GM06990 (cell line): ENCODE measurements around the gene ADGRL2.

Experiments
- DNase-seq: peaks from one replicate; pipeline ENCODE4 v3.0.0-alpha.2; 2011; ENCODE audit not compliant: insufficient read length; ENCODE audit errors: extremely low read depth
- H3K27me3 ChIP-seq: replicated peaks from 2 replicates; pipeline ENCODE4 v1.6.0; 2011; ENCODE audit warnings: low read length; ENCODE audit not compliant: control insufficient read depth, insufficient read depth
- H3K36me3 ChIP-seq: 2 replicates; pipeline ENCODE4 v1.5.1; 2011; ENCODE audit warnings: low read length; ENCODE audit not compliant: control insufficient read depth, insufficient read depth
- H3K4me3 ChIP-seq: replicated peaks from 2 replicates; pipeline ENCODE4 v1.5.1; 2011; ENCODE audit warnings: low read depth, mild to moderate bottlenecking, control low read depth, low read length
- TF ChIP-seq, protein P1 (sequence below): IDR thresholded peaks from 2 replicates; pipeline ENCODE4 v1.5.1; 2011; ENCODE audit warnings: low read length, control low read depth, mild to moderate bottlenecking, inconsistent platforms; ENCODE audit not compliant: insufficient read depth, poor library complexity, severe bottlenecking

ADGRL2 gene

DNA sequence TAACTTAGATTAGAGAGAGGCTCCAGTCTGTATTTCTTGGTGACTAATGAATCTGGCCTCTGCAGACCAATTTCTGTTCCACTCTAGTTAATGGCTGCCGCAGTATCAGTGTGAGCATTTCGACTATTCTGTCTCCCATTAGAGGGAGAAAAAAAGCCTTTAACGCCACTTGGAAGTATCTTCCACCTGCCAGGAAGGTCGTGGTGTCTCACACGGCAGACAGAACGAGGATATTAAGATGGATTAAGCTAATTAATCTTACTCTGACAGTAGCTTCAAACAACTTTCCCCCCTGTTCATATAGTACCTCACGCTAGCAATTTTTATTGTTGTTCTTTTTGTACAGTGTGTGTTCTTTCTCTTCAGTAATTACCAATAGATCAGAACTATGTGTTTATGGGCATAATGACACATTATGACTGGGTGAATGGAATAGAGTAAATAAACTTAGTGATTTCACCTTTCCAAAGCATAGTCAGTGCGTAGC lies 153.8 kb downstream of the ADGRL2 start:
- TF ChIP-seq, protein P1, sequence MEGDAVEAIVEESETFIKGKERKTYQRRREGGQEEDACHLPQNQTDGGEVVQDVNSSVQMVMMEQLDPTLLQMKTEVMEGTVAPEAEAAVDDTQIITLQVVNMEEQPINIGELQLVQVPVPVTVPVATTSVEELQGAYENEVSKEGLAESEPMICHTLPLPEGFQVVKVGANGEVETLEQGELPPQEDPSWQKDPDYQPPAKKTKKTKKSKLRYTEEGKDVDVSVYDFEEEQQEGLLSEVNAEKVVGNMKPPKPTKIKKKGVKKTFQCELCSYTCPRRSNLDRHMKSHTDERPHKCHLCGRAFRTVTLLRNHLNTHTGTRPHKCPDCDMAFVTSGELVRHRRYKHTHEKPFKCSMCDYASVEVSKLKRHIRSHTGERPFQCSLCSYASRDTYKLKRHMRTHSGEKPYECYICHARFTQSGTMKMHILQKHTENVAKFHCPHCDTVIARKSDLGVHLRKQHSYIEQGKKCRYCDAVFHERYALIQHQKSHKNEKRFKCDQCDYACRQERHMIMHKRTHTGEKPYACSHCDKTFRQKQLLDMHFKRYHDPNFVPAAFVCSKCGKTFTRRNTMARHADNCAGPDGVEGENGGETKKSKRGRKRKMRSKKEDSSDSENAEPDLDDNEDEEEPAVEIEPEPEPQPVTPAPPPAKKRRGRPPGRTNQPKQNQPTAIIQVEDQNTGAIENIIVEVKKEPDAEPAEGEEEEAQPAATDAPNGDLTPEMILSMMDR: no peak
- H3K4me3 ChIP-seq: no peak overlapping the region
- no peaks in the 10 kb centered on the region for H3K27me3 ChIP-seq
- H3K36me3 ChIP-seq: no peaks in the 10 kb centered on the region
- DNase-seq: no peak

DNA sequence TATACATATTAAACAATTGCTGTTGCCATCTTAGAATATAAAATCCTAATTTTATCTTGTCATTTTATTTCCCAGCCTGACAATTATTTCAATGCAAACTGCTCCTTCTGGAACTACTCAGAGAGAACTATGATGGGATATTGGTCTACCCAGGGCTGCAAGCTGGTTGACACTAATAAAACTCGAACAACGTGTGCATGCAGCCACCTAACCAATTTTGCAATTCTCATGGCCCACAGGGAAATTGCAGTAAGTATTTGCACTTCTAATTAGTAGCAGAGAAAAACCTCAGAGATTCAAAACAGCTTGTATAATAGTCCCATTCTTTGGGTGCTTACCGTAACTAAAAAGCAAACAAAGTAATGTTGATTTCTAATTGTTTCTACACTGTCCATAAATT lies 167.2 kb downstream of the ADGRL2 start:
- TF ChIP-seq, protein P1: no peak
- no peaks in the 10 kb centered on the region for H3K27me3 ChIP-seq
- H3K4me3 ChIP-seq: no peak overlapping the region
- H3K36me3 ChIP-seq: no peaks in the 10 kb centered on the region
- no peak for DNase-seq

DNA sequence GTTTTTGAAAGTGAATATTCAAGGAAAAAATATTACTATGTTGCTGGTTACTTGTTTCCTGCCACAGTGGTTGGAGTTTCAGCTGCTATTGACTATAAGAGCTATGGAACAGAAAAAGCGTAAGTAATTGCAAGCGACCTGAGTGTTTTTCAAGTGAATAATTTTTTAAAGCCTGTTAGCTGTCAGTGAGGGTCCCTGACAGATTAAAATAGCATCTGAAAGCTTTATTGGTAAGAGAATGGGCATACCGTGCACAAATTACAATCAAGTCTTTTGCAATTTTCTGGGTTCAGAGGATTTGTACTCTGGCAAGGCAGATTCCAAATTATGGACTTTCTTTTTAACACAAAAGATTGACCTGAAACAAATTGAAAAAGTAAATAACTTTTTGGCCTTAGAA lies 169.7 kb downstream of the ADGRL2 start:
- H3K36me3 ChIP-seq: no peaks in the 10 kb centered on the region
- DNase-seq: no peak
- H3K27me3 ChIP-seq: no peaks in the 10 kb centered on the region

DNA sequence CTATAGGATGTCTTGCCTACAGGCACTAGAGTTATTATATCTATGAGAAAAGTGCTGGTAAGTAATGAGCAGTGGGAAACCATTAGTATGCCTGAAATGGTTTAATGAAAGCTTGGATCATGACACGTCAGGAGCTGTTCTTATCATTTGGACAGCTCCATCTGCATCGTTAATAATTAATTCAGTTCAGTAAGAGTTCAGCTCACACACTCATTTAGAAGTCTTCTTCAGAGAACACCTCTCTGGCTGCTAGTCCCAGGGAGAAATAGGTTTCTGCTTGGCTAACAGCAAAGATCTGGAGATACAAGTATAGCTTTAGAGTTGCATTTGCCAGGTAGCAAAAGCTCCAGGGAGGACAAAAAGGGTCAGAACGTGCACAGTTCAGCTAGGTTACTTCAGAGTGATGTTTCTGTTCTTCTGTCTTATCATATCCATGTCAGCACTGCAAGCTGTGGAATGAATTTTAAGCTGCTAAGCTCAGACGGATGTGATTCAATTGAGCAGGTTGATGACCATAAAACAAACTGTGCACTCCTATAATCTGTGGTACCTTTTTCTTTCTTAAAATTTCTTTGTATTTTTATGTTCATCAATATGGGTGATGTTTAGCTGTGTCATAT lies 173.6 kb downstream of the ADGRL2 start:
- no peaks in the 10 kb centered on the region for H3K36me3 ChIP-seq
- TF ChIP-seq, protein P1: no peak
- DNase-seq: no peak
- no peak overlapping the region for H3K4me3 ChIP-seq
- H3K27me3 ChIP-seq: no peaks in the 10 kb centered on the region

More for the DNA sequence above, 169.7 kb downstream of the ADGRL2 start:
- H3K4me3 ChIP-seq: no peak overlapping the region
- TF ChIP-seq, protein P1: no peak

DNA sequence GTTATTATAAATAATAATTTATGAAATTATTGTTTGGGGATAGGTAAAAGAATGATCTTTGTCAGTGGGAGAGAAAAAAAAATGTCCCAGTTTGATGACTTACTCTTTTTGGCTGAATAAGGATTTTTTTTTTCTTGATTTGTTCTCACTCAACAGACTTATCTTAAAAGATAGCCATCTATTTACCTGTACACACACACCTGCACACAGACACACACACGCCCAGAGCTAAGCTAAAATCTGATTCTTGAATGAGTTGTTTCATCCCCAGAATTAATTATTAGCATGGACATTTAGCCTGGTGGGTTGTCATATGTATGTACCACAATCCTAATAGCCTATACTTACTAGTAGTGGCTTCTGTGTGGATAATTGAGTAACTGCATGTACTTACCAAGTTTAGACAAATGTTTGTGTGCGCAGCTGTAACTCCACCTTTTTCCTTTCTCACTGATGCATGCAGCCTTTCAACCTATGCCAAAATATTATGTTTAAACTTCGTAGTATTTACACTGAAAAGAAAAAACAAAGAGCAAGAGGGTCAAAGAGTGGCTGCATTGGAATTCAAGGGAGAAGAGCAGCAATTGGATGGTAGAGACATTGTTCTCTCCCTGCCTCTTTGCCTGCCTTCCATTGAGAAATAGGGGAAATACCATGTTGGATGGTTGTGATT lies 174.3 kb downstream of the ADGRL2 start:
- Histone ChIP-seq H3K27me3 (no peaks in the 10 kb centered on the region), H3K36me3 (no peaks in the 10 kb centered on the region), H3K4me3 (no peak overlapping the region)
- TF ChIP-seq, protein P1: no peak
- no peak for DNase-seq
